CD4-positive, CD25-positive, alpha-beta regulatory T cell (primary cell): ENCODE data around the gene MANF. TPM values are rescaled to one million over a fixed set of nuclear protein-coding genes. Genes with fewer than 3 reads are reported as not detected.

ENCODE experiments used
- ATAC-seq, 2 donors: fragments of 150-1000 bp; cut with Tn5 transposase; one replicate each; pipeline ENCODE4 v1.10.0; 2021; ENCODE audit warnings: low read depth in 2 of 2, moderate number of reproducible peaks in 2 of 2, moderate library complexity in 1 of 2
- DNase-seq, 3 donors: peaks; one replicate each; pipeline versions ENCODE4 v3.0.0 to v3.0.0-alpha.2; 2012 to 2022; ENCODE audit warnings: mixed read lengths in 1 of 3
- H3K27ac ChIP-seq: one replicate; pipeline ENCODE4 v1.7.0; 2013; ENCODE audit warnings: mild to moderate bottlenecking, low read length; ENCODE audit not compliant: insufficient read depth, poor library complexity, severe bottlenecking
- H3K27me3 ChIP-seq: one replicate; pipeline ENCODE4 v1.7.0; 2013; ENCODE audit warnings: low read length; ENCODE audit not compliant: control insufficient read depth, insufficient read depth
- H3K36me3 ChIP-seq: one replicate; pipeline ENCODE4 v1.7.0; 2013; ENCODE audit warnings: mild to moderate bottlenecking, low read length, moderate library complexity; ENCODE audit not compliant: control insufficient read depth, insufficient read depth
- H3K4me1 ChIP-seq: 2 replicates; pipeline ENCODE4 v1.7.0; 2013; ENCODE audit warnings: mild to moderate bottlenecking, low read length; ENCODE audit not compliant: insufficient read depth, control insufficient read depth, poor library complexity, severe bottlenecking
- H3K4me3 ChIP-seq: one replicate; pipeline ENCODE4 v1.7.0; 2013; ENCODE audit warnings: low read depth, mild to moderate bottlenecking, low read length, moderate library complexity
- H3K9me3 ChIP-seq, 2 experiments: 1 replicate in 1 of 2; 2 replicates in 1 of 2; pipeline ENCODE4 v1.7.0; 2013; ENCODE audit warnings: low read length in 2 of 2, mild to moderate bottlenecking in 1 of 2, moderate library complexity in 1 of 2; ENCODE audit not compliant: control insufficient read depth in 2 of 2
- H3K27ac Mint-ChIP-seq, 3 donors: one replicate each; pipeline ENCODE4 v1.8.0; 2020 to 2022; ENCODE audit warnings: mild to moderate bottlenecking in 3 of 3, mixed read lengths in 3 of 3, moderate library complexity in 2 of 3
- H3K27me3 Mint-ChIP-seq: one replicate; pipeline ENCODE4 v1.8.0; 2022; ENCODE audit warnings: mild to moderate bottlenecking, mixed read lengths
- H3K36me3 Mint-ChIP-seq: one replicate; pipeline ENCODE4 v1.8.0; 2020; ENCODE audit warnings: mixed read lengths
- H3K4me1 Mint-ChIP-seq, 4 donors: one replicate each; pipeline ENCODE4 v1.8.0; 2020 to 2022; ENCODE audit warnings: mixed read lengths in 4 of 4, mild to moderate bottlenecking in 1 of 4
- H3K4me3 Mint-ChIP-seq, 4 donors: one replicate each; pipeline ENCODE4 v1.8.0; 2020 to 2022; ENCODE audit warnings: mild to moderate bottlenecking in 4 of 4, mixed read lengths in 4 of 4, moderate library complexity in 3 of 4
- H3K9me3 Mint-ChIP-seq, 7 donors: one replicate each; pipeline ENCODE4 v1.8.0; 2020 to 2022; ENCODE audit warnings: mixed read lengths in 7 of 7, mild to moderate bottlenecking in 3 of 7, moderate library complexity in 2 of 7
- polyA plus RNA-seq, 4 donors: library from polyadenylated mRNA; unstranded; fragments of 300-500 nt; fragmentation: Illumina TruSeq; gene quantifications; one replicate each; pipeline ENCODE4 v1.2.3, GENCODE V29; 2021
- total RNA-seq: library from RNA; stranded (reverse); gene quantifications from one replicate; pipeline ENCODE4 v1.2.3, GENCODE V29; 2022

Gene MANF
- total and polyA plus RNA-seq, 5 donors from 2014 or later, result 33.9 to 55.4 (median 43.5) TPM

DNA sequence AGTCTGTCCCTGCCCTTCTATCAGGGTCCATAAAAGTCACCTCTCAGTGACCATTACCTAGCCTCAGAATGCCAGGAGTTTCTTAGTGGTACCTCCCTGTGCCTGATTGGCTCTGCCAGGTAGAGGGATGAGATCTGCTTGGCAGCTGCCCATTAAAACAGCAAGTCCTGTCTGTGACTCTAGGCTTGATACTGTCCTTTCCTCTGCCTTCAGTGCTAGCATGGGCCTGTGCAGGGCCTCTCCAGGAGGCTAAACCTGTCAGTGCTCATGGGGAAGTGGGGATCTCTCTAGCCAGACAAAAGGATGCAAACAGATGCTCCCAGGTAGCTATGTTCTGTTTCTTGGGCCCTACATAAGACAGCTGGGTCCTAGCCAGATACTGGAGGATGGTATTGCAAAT is 10.0 kb upstream of the MANF start:
- Histone ChIP-seq H3K9me3 (no peaks in the 10 kb centered on the region), H3K27ac (no peak overlapping the region), H3K36me3 (no peaks in the 10 kb centered on the region), H3K4me1 (no peaks in the 10 kb centered on the region), H3K27me3 (no peaks in the 10 kb centered on the region), H3K4me3 (no peak overlapping the region)
- H3K4me1 Mint-ChIP-seq, result peaks cover 0 to 9% (median 0%) of the 10 kb centered on the region in 4 donors
- H3K27me3 Mint-ChIP-seq, result no peaks in the 10 kb centered on the region
- no peak for ATAC-seq
- DNase-seq, result no peak
- no peak overlapping the region for H3K27ac Mint-ChIP-seq
- no peaks in the 10 kb centered on the region for H3K9me3 Mint-ChIP-seq
- H3K36me3 Mint-ChIP-seq, result no peaks in the 10 kb centered on the region
- no peak overlapping the region for H3K4me3 Mint-ChIP-seq

DNA sequence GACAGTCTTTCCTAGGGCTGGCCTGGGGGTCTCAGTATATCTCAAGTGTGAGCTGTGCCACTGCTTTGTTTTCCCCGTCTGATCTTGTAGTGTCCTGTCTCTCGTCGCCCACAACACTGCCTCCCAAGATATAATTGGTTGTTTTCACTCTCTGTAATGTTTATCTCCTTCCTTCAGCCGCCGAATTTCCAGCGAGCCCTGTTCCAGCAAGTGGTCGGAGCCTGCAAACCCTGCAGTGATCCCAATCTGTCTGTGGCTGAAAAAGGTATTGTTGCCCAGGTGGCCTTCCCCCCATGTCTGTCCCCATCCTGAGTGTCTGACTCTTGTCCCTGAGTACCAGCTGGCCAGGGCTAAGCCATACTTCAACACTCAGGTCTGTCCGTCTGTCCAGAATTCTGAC is 9.5 kb upstream of the MANF start:
- Mint-ChIP-seq H3K9me3 (no peaks in the 10 kb centered on the region), H3K4me3 (no peak overlapping the region), H3K27ac (no peak overlapping the region), H3K4me1 (peaks cover 0 to 9% (median 0%) of the 10 kb centered on the region in 4 donors), H3K27me3 (no peaks in the 10 kb centered on the region), H3K36me3 (no peaks in the 10 kb centered on the region)
- H3K27ac ChIP-seq, result no peak overlapping the region
- H3K9me3 ChIP-seq, result no peaks in the 10 kb centered on the region
- H3K4me1 ChIP-seq, result no peaks in the 10 kb centered on the region
- no peaks in the 10 kb centered on the region for H3K27me3 ChIP-seq
- H3K4me3 ChIP-seq, result no peak overlapping the region
- no peak for ATAC-seq
- H3K36me3 ChIP-seq, result no peaks in the 10 kb centered on the region
- DNase-seq, result no peak

DNA sequence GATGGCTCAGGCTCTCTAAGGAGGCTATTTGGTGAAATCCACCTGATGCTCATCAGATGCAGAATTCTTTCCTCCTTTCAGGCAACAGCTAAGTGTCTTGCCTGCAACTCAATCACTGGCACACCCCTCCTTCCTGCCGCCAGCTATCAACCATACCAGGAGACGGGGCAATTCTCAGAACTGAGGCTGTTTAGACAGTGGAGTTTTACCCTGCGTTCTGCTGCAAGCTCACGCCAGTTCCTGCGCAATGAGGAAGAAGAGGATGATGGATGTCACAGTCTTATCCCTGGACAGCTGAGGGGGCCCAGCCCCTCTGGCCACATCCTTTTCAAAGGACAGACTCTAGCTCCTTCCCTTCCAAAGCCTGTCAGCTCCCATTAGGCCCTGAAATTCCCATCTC is 7.0 kb upstream of the MANF start:
- no peak overlapping the region for H3K27ac ChIP-seq
- H3K27me3 ChIP-seq, result no peaks in the 10 kb centered on the region
- Mint-ChIP-seq H3K27me3 (no peaks in the 10 kb centered on the region), H3K9me3 (no peaks in the 10 kb centered on the region), H3K36me3 (no peaks in the 10 kb centered on the region), H3K4me1 (peaks cover 0 to 12% (median 2%) of the 10 kb centered on the region in 4 donors), H3K4me3 (no peak overlapping the region), H3K27ac (peak overlapping the region in 1 of 3 donors; percentile 20)
- peak in 1 of 3 donors; percentile 33 for DNase-seq
- no peaks in the 10 kb centered on the region for H3K9me3 ChIP-seq
- H3K4me3 ChIP-seq, result no peak overlapping the region
- no peaks in the 10 kb centered on the region for H3K4me1 ChIP-seq
- no peaks in the 10 kb centered on the region for H3K36me3 ChIP-seq
- ATAC-seq, result no peak

DNA sequence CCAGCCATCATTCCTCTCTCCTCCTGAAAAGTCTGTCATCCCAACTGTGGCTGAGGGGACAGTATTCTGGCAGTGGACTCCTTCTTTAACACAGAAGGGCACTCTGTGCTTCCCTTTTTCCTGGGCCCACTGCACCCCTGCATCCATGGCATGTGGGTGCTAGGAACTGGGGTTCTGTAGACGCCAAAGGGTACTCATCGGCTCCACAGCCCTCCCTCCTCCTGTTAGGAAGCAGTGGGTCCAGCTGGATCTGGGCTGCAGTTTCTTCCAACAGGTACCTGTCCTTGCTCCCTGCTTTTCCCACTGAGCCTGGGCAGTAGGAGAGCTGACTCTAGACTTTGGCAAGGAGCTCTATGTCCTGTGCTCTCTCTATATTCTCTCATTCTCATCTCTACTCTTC is 6.4 kb upstream of the MANF start:
- DNase-seq, result no peak
- peaks cover 0 to 18% (median 2%) of the 10 kb centered on the region in 4 donors for H3K4me1 Mint-ChIP-seq

DNA sequence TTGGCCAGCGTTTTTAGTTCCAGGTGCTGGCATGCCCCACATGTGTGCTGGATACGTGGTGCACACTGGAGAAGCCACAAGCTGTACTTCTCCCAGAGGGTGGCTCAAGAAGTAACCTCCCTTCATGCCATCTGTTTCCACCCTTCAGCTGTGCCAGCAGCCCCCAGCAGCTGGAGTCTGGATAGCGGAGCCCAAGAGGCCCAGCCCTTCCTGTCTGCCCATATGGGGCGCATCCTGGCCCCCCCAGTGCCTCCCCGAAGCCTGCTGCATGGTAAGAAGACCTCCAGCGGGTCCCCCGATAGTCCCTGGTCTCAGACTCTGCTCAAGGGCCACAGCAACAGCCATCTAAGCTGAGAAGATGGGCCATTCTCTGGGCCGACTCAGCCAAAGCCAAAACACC is 5.8 kb upstream of the MANF start:
- Mint-ChIP-seq H3K9me3 (no peaks in the 10 kb centered on the region), H3K27me3 (no peaks in the 10 kb centered on the region), H3K36me3 (no peaks in the 10 kb centered on the region), H3K27ac (peak overlapping the region in 1 of 3 donors; percentile 69), H3K4me3 (no peak overlapping the region), H3K4me1 (peaks cover 4 to 23% (median 7%) of the 10 kb centered on the region in 4 donors)
- Histone ChIP-seq H3K27me3 (no peaks in the 10 kb centered on the region), H3K4me1 (peaks cover 11% of the 10 kb centered on the region), H3K9me3 (no peaks in the 10 kb centered on the region), H3K27ac (no peak overlapping the region), H3K4me3 (no peak overlapping the region), H3K36me3 (no peaks in the 10 kb centered on the region)
- no peak for DNase-seq
- no peak for ATAC-seq

More for the DNA sequence above, 6.4 kb upstream of the MANF start:
- no peaks in the 10 kb centered on the region for H3K9me3 ChIP-seq
- no peaks in the 10 kb centered on the region for H3K27me3 ChIP-seq
- no peak overlapping the region for H3K4me3 ChIP-seq
- Mint-ChIP-seq H3K36me3 (no peaks in the 10 kb centered on the region), H3K27me3 (no peaks in the 10 kb centered on the region), H3K27ac (peak overlapping the region in 1 of 3 donors; percentile 71), H3K4me3 (no peak overlapping the region), H3K9me3 (no peaks in the 10 kb centered on the region)
- H3K27ac ChIP-seq, result no peak overlapping the region
- no peak for ATAC-seq
- H3K4me1 ChIP-seq, result peaks cover 5% of the 10 kb centered on the region
- no peaks in the 10 kb centered on the region for H3K36me3 ChIP-seq

DNA sequence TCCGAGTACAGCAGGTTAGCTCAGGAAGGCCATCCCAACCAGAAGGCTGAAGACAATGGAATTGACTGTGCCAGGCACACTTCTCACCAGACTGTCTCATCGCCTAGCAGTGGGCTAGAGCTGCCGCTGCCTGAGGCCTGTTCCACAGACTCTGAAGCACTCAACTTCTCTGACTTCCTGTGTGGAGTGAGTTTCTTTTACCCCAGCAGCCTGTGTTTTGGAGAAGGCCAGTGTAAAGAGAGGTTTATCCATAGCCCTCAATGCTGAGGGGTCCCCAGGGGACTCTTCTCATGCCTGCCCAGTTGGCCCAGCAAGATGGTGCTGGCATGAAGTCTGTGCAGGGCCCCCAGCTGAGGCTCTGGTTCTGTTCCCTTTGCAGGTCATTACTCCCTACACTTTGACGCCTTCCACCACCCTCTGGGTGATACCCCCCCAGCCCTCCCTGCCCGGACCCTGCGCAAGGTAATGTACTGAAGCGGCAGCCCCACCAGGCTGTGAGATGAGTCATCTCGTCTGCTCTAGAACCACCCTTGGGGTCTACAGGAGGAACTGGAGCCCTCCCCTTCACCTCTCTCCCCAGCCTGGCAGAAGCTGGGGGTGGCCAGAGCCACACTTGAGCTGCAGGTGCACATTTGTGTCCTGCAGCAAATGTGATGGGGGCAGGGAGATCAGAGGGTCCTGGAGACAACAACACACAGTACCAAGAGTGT is 5.2 kb upstream of the MANF start:
- Histone ChIP-seq H3K4me1 (peaks cover 16% of the 10 kb centered on the region), H3K9me3 (no peaks in the 10 kb centered on the region), H3K36me3 (no peaks in the 10 kb centered on the region), H3K27me3 (no peaks in the 10 kb centered on the region), H3K4me3 (no peak overlapping the region), H3K27ac (no peak overlapping the region)
- DNase-seq (no peak), ATAC-seq (no peak)
- peaks cover 4 to 28% (median 10%) of the 10 kb centered on the region in 4 donors for H3K4me1 Mint-ChIP-seq
- peak overlapping the region in 1 of 4 donors; percentile 19 for H3K4me3 Mint-ChIP-seq
- H3K36me3 Mint-ChIP-seq, result no peaks in the 10 kb centered on the region
- no peaks in the 10 kb centered on the region for H3K9me3 Mint-ChIP-seq
- no peaks in the 10 kb centered on the region for H3K27me3 Mint-ChIP-seq
- H3K27ac Mint-ChIP-seq, result no peak overlapping the region

DNA sequence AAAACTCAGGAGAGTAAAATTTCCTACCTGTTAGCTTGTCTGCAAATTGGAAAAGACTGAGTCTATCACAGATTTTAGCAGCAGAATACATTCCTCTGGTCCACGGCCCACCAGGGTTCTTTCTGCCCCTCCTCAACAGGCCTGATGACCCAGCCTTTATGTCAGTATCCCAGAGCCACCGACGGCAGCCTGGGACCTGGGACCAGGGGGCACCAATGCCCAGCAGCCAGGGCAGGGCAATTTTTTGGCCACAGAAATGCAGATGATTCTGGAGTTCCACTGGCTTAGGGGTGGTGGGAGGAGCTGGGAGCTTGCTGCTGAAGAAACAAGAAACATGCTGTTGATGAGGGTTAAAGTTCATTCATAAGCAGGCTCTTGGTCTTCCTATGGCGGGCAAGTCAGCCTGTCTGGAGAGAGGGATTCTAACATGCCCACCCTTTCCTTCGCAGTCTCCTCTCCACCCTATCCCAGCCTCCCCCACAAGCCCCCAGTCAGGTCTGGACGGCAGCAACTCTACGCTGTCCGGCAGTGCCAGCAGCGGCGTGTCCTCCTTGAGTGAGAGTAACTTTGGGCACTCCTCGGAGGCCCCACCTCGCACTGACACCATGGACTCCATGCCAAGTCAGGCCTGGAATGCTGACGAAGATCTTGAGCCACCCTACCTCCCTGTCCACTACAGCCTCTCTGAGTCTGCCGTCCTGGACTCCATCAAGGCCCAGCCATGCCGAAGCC is 4.3 kb upstream of the MANF start:
- DNase-seq (no peak), ATAC-seq (no peak)
- H3K27me3 ChIP-seq, result no peaks in the 10 kb centered on the region
- no peak overlapping the region for H3K4me3 ChIP-seq
- Mint-ChIP-seq H3K27ac (no peak overlapping the region), H3K27me3 (no peaks in the 10 kb centered on the region), H3K4me1 (peaks cover 7 to 34% (median 14%) of the 10 kb centered on the region in 4 donors), H3K4me3 (peak overlapping the region in 1 of 4 donors; percentile 19), H3K9me3 (no peaks in the 10 kb centered on the region), H3K36me3 (no peaks in the 10 kb centered on the region)
- no peaks in the 10 kb centered on the region for H3K36me3 ChIP-seq
- H3K9me3 ChIP-seq, result no peaks in the 10 kb centered on the region
- no peak overlapping the region for H3K27ac ChIP-seq
- peaks cover 19% of the 10 kb centered on the region for H3K4me1 ChIP-seq
